ENCODE results near the gene MIPOL1. TPM values are rescaled to one million over a fixed set of nuclear protein-coding genes. Genes with fewer than 3 reads are reported as not detected.

The MIPOL1 gene
- total RNA-seq, 1 donor from 2014 or later, result 12.3 TPM

- no peak for DNase-seq (ENCODE audit: low spot score)
Observed at GRCh38 chr14:37399517-37399916, 201.8 kb downstream of the MIPOL1 start.

DNA sequence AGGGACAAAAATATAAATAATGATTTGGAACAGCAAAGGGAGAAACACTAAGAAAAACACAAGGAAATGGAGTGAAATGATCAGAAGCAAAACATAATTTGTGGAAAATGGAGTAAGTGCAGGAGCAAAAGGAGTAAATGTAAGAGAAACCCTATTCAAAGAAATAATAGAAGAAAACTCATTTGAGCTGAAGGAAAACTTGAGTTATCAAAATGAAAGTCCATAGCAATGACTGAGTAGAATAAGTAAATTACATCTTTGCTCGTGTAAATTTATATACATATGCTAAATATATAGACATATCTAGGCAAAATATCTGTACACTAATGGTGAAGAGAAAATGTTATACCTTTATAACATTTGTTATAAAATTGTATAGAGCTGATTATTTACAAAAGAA, 203.4 kb downstream of the MIPOL1 start:
- DNase-seq (ENCODE audit: low spot score), result no peak

- DNase-seq (ENCODE audit: low spot score), result no peak
Observed at GRCh38 chr14:37403626-37404025, 205.9 kb downstream of the MIPOL1 start.

- no peak for DNase-seq (ENCODE audit: low spot score)
Observed at GRCh38 chr14:37406095-37406494, 208.4 kb downstream of the MIPOL1 start.

DNA sequence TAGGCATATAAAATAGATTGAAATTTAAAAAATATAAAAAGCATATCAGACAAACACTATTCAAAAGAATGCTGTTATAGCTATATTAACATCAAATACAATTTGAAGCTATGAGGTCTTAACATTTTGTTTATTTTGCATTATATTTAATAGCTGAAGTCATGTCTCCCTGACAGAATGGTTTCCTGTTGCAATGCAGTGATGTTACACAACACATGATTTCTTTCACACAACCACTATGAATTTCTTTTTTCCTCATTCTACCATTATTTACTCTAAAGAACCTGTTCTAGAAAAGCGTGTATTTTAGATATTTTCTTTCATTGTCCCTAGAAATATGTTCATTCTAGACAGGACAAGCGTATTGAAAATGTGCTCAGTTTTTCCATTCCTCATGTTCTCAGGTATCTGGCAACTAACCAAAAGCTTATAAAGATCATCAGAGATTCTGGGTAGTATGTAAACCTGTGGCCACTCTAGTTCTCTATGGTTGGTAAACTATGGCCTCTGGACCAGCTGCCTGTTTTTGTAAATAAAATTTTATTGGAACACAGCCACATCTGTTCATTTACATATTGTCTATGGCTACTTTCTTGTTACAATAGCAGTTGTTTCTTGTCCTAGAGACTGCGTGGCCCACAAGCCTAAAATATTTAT, 213.5 kb downstream of the MIPOL1 start:
- DNase-seq (ENCODE audit: low spot score), result no peak

DNA sequence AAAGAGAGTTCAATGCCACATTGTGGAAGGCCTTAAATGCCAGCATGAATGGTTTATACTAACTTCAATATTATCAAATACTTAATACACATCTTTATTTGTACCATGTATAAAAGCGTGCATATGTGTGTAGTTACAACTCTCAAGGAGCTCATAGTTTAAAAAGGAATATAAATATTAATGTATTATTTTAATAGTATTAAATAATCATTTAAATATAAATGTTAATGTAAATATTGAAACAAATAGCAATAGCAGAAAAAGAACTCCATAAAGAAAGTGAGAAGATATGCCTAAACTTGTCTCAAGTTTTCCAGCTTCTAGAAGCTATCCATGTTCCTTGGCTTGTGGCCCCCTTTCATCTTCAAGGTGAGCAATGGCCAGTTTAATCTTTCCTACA, 215.3 kb downstream of the MIPOL1 start:
- DNase-seq (ENCODE audit: low spot score), result no peak

GRCh38 chr14:37413504-37414003, 215.8 kb downstream of the MIPOL1 start:
- DNase-seq (ENCODE audit: low spot score), result no peak

- DNase-seq (ENCODE audit: low spot score), result no peak
Observed at GRCh38 chr14:37416264-37416663, 218.5 kb downstream of the MIPOL1 start.

DNA sequence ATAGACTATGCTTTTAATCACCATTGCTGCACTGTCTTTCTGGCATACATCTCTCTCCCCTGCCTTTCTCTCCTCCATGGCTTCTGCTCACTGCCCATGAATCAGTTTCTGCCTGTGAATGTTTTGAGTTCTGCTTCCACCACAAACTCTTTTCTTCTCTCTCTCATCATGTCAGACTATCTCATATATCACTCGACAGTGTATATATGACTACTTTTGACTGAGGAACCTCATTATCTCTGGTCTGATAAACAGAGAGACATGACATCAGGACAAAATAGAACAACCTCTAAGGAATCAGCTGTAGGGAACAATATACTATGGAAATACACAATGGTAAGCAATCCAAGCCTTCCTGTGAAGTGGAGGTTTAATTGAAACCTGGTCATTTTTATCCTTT, 219.4 kb downstream of the MIPOL1 start:
- no peak for DNase-seq (ENCODE audit: low spot score)

DNA sequence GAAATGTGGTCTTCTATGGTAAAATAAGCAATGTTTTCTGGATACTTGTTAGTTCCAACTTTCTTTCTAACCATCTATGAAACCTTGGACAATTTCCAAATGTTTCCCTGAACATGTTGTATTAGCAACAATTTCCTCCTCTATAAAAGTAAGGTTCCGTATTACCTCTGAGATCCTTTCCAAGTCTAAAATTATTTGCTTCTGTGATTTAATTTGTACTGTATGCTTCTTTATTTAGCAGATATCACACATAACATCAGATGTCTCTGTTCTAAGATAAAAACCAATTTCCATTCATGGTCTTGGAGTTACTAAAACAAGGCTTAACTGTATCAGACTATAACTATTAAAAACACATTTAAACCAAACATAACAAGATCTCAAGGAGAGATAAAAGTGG, 220.1 kb downstream of the MIPOL1 start:
- no peak for DNase-seq (ENCODE audit: low spot score)

DNA sequence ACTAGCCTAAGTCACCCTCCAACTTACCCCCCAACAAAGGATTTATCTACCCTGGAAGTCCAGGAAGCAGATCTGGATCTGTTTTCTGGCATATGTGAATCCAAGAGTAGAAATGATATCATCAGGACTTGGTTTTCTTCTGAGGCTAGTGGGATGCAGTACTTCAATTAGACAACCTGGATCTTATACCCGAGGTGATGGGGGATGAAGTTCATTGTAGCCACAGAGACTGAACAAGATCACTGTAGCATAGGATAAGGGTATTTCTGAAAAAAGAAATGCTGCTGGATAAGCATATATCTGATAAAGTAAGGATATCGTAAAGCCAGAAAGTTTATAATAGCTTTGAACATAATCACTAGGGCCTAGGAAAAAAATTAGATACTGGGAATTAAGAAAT, 222.9 kb downstream of the MIPOL1 start:
- no peak for DNase-seq (ENCODE audit: low spot score)

DNA sequence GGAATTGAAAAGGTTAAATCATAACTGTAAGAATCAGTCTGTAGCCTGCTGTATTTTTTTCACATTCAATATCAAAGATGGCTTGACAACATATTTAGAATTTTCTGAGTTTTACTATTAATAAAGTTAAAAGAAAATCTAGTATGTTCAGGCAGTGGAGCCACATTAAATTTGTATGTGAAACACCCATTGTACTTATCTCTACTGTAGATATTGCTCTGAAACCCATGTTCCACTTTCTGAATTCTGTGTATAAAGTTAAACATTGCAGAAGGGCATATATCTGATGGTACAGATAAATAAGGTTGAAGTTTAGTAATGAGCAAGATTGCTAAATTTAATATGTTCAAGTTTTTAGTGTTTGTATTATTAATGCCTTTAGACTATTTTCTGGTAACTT, 224.6 kb downstream of the MIPOL1 start:
- DNase-seq (ENCODE audit: low spot score), result no peak

- no peak for DNase-seq (ENCODE audit: low spot score)
Observed at GRCh38 chr14:37422748-37423147, 225.0 kb downstream of the MIPOL1 start.

DNA sequence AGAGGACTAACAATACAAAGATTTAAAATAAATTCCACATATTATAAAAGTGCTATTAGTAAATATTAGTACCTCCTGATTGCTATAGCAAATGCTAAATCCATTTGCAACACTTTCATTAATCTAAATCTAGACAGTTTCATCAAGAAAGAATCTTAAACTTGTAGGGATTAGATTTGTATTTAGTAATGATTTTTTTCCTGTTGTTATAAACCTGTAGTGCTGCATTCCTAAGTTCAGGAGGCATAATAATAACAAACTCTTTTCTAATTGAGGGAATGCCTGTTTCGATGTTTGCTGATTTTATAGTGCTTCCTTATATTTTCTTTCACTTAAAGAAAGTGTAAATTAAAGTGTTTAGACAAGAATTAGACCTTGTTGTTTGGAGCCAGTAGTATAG, 231.2 kb downstream of the MIPOL1 start:
- no peak for DNase-seq (ENCODE audit: low spot score)

GRCh38 chr14:37429618-37430017, 231.9 kb downstream of the MIPOL1 start:
- no peak for DNase-seq (ENCODE audit: low spot score)

DNA sequence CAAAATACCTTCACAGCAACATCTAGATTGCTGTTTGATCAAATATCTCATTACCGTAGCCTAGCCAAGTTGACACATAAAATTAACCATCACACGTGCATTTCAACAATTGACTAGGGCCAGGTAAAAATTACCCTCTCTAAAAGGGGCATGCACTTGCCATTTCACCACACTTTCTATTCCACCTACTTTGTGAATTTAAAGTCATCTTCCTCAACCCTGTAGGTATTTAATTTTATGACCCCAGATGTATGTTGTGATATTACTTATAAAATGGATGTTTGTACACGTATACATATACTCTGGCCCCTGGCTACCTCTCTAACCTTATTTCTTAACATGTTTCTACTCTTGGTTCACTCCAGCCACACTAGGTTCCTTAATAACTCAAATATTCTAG, 237.1 kb downstream of the MIPOL1 start:
- DNase-seq (ENCODE audit: low spot score), result no peak

DNA sequence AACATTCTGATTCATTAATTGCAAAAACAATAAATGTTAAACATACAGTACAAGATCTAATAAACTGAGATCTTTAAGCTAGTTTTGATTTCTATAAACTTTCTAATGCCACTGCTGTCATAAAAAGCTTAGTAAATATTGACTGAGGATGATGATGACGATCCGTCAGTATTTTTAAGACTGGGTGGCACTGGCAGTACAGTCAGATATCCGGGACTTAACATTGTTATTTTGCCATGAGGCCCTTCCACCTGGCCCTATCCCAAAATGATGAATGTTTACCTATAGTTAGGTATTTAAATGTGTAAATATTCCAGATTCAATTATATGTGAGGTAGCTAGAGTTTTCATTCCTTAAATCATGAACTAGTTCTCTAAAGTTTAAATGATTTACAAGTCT, 238.8 kb downstream of the MIPOL1 start:
- no peak for DNase-seq (ENCODE audit: low spot score)

DNA sequence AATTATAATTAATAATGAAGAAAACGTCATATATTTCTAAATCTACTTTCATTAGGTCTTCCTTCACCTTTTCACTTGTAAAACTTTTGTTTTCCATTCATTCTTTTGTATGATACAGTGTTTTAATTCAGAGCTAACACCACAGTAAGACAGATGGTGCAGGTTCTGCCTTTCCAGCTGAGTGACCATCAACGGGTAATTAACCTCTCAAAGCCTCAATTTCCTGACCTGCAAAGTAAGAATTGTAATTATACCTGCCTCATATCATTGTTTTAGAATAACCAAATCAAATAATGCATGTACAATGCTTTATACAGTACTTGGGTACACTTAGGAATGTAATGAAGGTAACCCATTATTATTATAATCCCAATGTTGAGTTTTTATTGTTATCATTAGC, 239.8 kb downstream of the MIPOL1 start:
- no peak for DNase-seq (ENCODE audit: low spot score)

- no peak for DNase-seq (ENCODE audit: low spot score)
Observed at GRCh38 chr14:37438444-37438843, 240.7 kb downstream of the MIPOL1 start.

GRCh38 chr14:37443461-37443860, 245.7 kb downstream of the MIPOL1 start:
- DNase-seq (ENCODE audit: low spot score), result no peak

DNA sequence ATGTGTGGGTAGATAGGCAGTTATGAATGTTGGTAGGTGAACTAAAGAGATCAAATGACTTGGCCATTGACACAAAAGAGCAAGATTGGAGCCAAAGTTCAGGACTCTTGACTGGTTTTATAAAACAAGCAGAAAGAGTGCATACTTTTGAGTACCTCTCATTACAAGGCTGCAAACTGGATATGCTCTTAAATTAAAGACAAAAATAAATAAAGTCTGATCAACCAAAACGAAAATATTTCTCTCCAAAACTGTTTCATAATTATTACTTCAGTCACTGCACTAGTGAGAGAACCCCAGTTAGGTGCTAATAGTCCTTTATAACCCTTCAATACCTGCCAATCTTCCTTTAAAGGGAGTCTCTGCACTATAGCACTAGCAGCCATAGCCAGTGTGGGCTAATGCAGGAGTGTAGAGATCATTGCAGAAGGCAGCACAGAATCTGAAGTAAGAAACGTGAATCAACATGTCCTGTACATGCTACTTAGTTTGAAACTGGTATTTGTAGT, 250.2 kb downstream of the MIPOL1 start:
- no peak for DNase-seq (ENCODE audit: low spot score)

- no peak for DNase-seq (ENCODE audit: low spot score)
Observed at GRCh38 chr14:37452323-37452722, 254.6 kb downstream of the MIPOL1 start.

DNA sequence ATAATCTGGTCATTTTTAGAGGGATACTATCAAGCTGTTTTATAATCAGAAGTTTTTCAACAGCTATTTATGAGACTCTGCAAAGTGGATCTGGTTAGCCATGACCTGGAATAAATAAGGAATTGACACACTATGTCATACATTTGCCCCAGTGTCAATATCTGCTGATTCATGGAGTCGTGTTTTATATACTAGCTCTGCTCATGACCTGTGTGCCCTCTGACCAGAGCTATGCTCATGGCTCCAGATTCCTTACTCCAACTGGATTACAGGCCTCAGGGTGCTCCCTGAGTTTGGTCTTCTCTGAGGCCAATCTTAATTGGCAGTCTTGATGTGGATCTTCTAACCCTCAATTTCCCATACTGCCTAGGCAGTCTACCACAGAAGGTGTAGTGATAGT, 256.2 kb downstream of the MIPOL1 start:
- DNase-seq (ENCODE audit: low spot score), result no peak

DNA sequence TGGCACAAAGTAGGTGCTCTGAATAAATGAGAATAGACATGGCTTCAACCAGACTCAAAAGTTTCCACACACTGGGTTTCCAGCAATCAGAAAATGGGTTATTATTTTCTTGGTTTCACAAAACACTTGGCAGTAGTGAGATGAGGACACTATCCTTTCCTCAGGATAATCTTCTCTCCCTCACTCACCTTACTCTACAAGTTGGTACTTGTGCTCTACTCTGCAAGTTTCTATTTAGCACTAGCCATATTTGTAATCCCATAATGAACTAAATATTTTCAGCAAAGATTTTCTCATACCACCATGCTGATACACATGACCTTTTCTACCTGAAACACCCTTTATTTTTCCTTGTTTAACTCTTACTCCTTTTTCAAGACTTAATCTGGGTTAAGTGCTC, 259.6 kb downstream of the MIPOL1 start:
- no peak for DNase-seq (ENCODE audit: low spot score)
